ENCODE measurements around the gene LTA.
"Not testable (repeated sequence)": the region's sequence is repeated elsewhere in the genome, so short reads cannot be mapped to it uniquely, and the experiment has no call there.

LTA gene

DNA sequence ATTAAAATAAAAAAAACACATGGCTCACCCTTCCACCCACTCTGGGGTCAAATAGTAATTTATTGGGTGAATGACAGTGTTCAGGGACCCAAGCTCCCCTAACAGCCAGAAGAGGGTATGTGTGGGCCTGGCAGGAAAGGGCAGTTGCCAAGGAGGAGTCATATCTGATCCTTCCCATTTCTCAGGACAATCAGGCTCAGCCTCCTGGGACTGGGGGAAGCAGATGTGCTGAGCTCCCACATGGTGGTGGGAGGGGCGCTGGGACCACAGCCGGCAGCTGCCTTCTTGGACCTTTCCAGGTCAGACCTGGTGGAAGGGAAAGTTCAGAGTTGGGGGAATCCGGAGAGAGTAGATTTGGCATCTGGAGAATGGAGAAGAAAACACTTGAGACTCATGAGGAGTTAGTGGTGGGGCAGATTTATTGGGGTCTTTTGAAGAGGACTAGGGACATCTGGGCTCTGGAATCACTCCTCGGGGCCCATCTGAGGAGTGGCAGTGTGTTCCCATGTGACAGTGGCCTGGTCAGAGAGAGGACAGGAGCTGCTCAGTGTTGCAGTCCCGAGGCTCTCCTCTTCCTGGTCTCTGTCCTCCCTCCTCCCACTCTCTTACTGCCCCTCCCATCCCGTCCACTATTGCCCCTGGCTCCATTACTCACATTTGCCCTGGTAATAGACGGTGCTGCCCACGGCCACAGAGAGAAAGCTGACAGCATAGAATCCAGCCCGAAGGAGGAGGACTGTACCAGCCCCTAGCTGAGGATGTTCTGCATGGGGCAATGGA, 17.0 kb downstream of the LTA start:
- no peak for DNase-seq

DNA sequence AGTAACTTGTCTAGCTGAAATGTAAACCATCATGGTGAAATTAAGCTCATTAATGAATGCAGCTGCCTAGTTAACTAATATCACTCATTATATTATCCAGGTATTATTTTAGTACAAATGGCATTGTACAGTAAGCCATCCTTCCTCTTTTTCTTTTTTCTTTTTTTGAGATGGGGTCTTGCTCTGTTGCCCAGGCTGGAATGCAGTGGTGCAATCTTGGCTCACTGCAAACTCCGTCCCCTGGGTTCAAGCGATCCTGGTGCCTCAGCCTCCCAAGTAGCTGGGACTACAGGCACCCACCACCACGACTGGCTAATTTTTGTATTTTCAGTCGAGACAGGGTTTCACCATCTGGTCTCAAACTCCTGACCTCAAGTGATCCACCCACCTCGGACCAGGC, 18.6 kb downstream of the LTA start:
- DNase-seq, result not testable (repeated sequence)

DNA sequence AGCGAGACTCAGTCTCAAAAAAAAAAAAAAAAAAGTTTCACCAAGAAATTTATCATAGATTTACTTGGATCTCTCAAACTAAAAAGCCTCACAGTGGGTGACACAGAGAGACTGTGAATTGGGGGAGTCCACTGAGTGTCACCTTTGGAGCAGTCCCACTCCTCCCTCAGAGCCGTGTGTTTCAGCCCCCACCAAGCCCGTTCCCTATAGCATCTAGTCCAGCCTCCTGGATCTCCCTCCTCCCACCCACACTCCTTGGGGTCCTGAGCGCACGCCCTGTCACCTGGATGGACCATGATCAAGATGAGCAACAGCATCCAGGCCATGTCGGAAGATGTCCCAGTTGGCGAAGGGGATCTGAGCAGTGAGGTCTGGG, 20.3 kb downstream of the LTA start:
- DNase-seq, result no peak

- DNase-seq, result peak; percentile 56 to 58
These were observed 24.9 kb downstream of the LTA start for GRCh38 chr6:31597006-31597405.

GRCh38 chr6:31607317-31607716, 35.2 kb downstream of the LTA start:
- no peak for DNase-seq

- DNase-seq, result no peak
These were observed 37.7 kb downstream of the LTA start for GRCh38 chr6:31609519-31610406.

GRCh38 chr6:31610968-31611367, 38.9 kb downstream of the LTA start:
- no peak for DNase-seq

DNA sequence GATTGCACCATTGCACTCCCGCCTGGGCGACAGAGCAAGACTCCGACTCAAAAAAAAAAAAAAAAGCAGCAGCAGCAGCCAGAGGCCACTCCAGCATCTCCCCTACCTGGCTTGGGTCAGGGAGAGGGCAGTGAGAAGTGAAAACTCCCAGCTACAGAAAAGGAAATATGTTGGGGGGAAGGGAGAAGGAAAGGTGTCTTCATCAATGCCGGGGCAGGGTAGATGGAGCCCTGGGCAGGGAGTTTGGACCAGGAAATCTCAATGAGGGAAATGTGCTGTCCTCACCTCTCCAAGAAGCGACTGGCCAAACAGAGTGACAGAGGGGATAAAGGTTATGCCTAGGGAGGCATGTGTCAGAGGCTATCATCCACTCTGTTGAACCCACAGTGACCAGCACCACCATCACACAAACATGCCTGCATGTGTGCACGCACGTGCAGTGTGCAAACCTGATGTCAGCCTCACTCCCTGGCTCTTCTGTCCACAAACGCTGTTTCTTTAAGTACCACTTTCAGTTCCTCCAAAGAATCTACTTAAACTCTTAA, 42.1 kb downstream of the LTA start:
- DNase-seq, result no peak

DNA sequence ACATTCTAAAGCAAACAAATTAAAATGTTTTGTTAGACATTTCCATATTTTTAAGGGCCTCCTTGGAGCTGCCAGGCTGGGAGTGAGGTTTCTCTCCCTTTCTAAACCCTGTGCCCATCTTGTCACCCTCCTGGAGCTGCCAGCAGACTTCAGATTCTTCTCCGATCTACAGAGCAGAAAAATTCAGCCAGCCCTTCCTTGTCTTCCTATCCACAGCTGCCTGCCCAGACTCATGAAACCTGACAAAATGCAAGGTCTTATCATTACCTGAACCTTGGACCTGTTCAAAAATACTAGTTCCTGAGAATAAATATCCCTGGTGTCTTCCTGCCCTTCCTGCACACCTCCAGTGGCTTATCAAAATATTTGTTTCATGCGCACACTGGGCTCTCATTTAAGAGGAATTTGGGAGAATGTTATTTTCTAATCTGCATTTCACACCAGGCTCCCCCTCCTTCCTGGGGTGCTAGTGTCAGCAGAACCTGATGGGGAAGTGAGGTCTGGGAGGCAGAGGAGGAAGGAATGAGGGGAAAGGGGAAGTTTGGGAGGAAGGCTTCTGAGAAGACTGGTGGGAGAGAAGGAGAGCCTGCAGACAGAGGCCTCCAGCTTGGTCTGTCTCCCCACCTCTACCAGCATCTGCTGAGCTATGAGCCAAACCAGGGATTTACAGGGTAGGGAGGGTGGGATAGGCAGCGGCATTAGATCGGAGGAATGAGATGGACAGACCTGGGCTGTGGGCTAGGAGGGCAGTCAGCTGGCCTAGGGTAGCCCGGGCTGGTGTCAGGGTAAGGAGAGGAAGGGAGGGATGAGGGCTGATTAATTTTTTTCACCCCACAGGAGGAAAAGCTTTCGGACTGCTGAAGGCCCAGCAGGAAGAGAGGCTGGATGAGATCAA, 42.8 kb downstream of the LTA start, which contains the start of gene AIF1:
AIF1 (plus strand) TSS at position 551 of the 895 bp plus-strand sequence; CDS start at position 647, 96 bp downstream.
- DNase-seq, result no peak

DNA sequence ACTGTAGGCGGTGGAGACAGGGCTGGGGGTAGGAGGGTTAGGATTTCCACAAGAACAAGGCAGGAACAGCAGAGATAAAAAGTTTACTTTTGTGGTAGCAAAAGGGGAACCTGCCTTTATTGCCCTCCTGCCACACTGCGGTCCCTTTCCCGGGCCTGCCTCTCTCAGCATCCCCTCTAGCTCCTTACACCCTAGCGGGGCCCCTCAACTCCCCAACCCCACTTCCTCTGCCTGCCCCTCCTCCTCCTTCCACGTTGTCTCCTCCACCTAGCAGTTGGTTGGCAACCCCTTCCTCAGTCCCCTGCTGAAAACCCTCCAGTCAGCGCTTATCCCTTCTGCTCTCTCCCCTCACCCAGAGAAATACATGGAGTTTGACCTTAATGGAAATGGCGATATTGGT, 43.7 kb downstream of the LTA start:
- no peak for DNase-seq

DNA sequence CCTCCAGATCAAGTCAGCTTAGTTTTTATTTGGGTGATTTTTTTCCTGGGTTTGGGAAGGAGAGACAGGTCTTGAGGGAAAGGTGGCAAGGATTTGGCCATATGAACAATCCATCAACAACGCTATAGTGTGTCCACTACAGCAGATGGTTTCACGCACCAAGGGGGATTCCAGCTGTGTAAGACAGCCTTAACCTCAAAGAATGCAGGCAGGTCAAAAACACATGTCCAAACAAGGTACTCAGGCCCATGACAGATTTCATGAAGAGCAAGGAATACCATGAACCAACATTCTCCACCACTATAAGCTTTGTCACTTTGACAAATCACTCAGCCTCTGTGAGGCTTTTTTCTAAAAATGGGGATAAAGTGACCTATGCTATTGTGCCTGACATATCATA, 44.9 kb downstream of the LTA start:
- DNase-seq, result no peak

GRCh38 chr6:31619805-31620585, 47.9 kb downstream of the LTA start:
- peak; percentile 91 to 97 for DNase-seq

DNA sequence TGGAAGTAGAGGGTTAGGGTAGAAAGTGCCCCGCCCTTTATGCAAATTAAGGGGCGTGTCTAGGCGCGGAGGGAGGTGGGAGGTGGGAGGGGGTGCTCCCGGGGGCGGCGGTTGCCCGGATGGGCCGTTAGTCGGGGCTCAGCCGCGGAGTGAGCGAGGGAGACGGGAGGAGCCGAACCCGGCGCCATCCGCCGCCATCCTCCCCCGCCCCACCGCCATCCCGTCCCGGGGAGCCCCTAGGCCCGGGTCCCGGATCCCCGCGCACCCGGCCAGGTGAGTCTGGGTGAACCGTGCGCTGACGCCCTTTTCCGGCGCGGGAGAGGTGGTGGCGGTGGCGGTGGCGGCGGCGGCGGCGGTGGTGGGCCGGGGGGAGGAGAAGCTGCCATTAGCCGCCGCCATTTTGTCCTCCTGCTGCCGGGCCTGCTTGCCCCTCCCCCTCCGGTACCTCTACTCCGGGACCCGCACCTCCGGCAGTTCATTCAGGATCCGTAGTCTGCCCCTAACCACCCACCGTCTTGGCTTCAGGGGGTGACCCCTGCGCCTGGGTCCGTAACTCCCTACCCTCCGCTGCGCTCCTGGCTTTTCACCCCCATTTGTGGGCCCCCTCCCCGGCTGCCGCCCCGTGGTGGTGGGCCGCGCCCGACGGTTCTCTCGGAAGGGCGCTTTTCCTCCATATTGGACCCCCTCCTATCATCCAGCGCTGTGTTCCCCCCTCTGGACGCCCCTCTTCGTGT, 48.7 kb downstream of the LTA start, which contains the start of gene PRRC2A:
PRRC2A (plus strand) TSS at position 130 of the 734 bp plus-strand sequence. CDS start 2,075 bp downstream, outside the sequence.
- DNase-seq, result peak; percentile 96 to 97

GRCh38 chr6:31621320-31621939, 49.3 kb downstream of the LTA start:
- no peak for DNase-seq

- no peak for DNase-seq
These were observed 49.9 kb downstream of the LTA start for GRCh38 chr6:31621991-31622390.

GRCh38 chr6:31622684-31623091, 50.6 kb downstream of the LTA start:
- DNase-seq, result no peak

All from activated CD4-positive, alpha-beta T cell treated with anti-CD3 and anti-CD28 coated beads for 4 hours (primary cell).